DMS114 treated with DMSO at 0.1 percent for 48 hours (cell line): Measurements from ENCODE around the gene RCCD1.

Experiments
- DNase-seq: peaks from one replicate; lab custom pipeline; 2025; ENCODE audit not compliant: unreplicated experiment; lab: John Stamatoyannopoulos, UW

The RCCD1 gene

DNA sequence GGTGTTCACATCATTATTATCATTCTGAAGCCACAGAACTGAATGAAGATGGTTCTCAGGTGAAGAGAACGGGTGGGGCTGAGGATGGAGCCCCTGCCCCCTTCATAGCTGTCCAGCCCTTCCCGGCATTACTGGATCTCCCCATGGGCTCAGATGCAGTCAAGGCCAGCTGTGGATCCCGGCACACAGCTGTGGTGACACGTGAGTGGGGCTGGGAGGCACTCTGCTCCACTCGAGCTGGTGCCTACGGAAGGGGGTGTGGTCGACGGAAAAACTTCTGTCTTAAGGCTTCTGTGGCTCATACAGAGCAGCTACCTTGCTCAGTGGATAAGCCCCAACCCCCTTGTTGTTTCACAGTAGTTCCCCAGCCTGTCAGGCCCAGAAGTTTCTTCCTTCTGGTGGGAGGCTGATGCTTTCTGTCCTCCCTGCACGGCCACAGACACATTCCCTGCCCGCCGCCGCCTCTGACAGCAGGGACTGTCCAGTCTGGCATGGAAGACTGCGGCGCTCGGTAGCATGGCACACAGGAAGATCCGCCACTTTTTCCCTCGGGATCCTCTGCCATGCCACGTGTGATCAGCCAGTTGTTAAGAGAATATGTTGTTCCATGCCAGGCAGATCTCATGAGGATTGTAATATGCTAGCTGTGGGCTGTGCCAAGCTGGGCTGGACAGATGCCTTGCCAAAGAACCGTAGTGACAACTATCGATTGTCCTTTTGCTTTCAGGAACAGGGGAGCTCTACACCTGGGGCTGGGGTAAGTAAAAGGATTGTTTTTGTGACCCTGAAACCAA lies 5.8 kb downstream of the RCCD1 start:
- no peak for DNase-seq

DNA sequence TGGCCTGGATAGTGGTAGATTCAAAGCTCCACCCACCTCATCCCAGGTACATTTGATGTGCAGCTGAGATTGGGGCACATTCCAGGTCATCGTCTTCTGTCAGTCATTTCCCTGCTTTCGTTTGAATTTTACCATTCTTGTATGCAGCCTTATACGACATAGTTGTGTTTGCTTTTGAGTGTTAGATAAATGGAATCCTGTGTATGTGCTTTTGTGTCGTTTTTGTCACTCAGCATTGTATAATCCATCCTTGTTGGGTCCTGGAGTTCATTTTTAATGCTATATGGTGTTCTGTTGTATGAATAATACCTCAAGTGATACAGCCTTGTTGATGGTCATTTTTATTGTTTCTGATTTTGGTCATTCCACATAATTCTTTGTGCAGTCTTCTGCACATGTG lies 7.3 kb downstream of the RCCD1 start:
- no peak for DNase-seq

DNA sequence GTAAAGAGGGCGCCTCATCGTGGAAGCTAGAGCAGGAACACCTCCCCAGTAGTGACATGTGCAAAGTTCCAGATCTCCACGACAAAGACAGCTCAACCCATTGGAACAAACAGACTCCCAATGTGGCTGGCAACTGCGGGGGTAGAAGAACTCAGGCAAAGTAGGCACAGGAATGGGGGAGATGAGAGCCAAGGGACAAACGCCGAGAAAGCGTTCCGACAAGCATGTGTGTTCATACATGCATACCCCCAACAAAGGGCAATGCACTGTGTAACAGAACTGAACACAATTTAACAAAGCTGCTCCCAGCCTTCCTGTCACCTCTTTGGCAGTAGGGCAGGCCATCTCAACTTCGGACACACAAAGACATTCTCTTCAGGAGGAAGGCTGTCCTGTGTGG lies 11.6 kb downstream of the RCCD1 start:
- no peak for DNase-seq

DNA sequence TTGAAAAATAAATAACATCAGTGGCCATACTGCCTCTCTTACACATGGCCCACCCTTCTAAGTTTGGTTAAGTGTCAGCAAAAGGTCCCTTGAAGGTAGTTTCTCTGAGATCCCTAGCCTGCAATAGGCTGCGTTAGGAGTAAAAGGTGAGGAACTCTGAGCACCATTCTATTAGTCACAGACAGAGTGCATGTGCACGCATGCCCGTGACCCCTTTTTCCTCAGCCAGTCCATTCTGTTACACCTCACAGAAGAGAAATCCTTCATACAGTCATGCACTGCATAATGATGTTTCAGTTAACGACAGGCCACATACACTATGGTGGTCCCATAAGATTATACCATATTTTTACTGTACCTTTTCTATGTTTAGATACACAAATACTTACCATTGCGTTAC lies 12.5 kb downstream of the RCCD1 start:
- DNase-seq, result no peak

DNA sequence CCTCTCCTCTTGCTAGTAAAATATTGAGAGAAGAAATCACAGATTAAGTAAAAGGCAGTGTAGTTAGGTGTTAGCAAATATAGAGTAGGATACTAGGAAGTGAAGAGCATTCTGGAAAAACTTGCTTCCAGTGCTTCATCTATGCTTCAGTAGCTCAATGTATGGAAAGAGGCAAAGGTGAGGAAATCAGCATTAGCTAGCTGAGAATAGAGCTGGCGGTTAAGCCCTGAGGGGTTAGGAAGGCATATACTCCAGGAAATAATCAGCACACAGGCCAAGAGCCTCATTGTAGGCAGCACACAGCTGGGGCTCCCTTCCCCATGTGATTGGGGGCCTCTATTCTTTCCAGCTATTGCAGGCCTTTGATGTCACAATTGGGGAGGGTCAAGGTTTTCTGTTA lies 13.8 kb downstream of the RCCD1 start:
- DNase-seq, result no peak

DNA sequence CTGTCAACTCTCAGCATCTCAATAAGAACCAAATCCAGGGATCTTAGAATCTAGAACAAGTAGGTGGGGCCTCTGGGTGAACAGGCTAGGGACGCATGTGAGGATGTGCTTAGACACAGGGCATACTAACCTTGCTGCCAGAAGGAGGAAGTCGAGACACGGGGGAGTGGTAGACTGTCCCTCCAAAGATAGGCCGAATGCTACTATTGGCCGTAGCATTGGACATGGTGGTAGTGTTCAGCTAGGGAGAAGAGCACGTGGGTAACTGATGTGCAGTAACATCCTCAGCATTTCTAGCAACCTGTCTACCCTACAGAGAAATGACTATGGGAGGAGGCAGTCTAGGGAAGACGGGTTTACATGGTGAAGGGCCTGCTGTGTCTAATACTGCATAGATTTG lies 15.6 kb downstream of the RCCD1 start:
- no peak for DNase-seq

DNA sequence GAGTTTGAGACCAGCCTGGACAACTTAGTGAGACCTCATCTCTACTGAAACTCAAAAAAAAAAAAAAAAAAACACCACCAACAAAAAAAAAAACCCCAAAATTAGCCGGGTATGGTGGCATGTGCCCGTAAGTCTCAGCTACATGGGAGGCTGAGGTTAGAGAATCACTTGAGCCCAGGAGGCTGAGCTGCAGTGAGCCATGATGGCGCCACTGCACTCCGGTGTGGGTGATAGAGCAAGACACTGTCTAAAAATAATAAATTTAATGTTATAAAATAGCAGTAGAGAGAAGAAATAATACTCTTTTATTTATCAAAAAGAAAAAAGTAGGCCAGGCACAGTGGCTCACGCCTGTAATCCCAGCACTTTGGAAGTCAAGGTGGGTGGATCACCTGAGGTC lies 17.4 kb downstream of the RCCD1 start:
- no peak for DNase-seq

DNA sequence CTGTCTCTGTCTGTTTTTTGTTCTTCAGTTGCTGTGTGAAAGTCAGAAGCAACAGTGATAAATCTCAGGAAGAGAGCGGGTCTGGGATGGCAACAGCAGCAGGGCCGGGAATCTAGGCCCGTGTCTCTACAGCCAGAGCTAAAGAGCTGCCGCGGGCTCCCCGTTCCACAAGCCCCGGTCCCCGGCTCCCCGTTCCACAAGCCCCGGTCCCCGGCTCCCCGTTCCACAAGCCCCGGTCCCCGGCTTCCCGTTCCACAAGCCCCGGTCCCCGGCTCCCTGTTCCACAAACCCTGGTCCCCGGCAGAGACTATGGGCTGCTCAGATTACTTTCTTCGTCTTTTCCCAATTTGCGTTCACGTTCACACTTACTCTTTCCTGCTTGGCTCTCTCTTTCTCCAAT lies 19.5 kb downstream of the RCCD1 start:
- no peak for DNase-seq

DNA sequence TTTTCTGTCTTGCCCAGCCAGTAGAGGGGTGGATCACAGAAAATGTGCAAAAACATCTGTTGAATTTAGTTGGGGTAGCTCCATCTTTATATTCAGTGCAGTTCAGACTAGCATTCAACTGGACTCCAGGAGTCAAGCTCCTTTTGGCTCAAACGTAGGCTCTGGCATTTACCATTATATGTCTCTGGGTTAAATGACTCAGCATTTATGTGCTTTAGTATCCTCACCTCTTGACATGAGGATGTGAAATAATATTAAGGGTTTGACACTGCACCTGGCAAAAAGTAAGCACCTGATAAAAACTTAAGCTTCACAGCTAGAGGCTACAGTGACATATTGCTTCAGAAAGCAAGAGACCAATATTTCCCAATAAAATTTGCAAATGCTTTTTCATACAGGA lies 24.9 kb downstream of the RCCD1 start:
- DNase-seq, result no peak

DNA sequence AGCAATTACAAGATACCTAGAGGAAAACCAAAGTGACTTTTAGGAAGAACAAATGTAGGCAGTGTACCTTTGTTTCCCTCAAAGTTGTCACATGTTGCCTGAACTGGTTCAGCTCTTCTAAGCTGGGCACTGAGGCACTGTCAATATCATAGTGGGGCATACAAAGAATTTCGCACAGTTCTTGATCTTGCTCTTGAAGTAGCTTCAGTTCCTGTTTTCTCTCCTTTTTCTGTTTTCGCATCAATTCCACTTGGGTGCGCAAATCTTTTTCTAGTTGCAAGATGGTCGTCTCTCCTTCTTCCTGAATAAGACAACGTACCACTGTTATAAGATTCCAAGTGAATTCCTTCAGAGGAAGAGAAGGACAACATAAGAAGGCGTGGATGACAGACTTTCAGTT lies 27.0 kb downstream of the RCCD1 start:
- DNase-seq, result no peak

DNA sequence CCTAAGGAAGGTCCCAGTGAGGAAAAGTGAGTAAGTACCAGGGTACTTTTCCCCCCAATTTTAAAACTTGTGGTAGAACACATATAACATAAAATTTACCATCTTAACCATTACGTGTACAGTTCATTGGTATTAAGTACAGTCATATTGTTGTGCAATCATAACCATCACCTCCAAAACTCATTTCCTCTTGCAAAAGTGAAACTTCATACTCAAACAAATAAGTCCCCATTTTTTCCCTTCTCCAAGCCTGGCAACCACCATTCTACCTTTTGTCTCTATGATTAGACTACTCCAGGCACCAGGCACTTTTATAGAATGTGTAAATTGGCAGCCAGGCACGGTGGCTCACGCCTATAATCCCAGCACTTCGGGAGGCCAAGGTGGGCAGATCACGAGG lies 27.5 kb downstream of the RCCD1 start:
- DNase-seq, result no peak

DNA sequence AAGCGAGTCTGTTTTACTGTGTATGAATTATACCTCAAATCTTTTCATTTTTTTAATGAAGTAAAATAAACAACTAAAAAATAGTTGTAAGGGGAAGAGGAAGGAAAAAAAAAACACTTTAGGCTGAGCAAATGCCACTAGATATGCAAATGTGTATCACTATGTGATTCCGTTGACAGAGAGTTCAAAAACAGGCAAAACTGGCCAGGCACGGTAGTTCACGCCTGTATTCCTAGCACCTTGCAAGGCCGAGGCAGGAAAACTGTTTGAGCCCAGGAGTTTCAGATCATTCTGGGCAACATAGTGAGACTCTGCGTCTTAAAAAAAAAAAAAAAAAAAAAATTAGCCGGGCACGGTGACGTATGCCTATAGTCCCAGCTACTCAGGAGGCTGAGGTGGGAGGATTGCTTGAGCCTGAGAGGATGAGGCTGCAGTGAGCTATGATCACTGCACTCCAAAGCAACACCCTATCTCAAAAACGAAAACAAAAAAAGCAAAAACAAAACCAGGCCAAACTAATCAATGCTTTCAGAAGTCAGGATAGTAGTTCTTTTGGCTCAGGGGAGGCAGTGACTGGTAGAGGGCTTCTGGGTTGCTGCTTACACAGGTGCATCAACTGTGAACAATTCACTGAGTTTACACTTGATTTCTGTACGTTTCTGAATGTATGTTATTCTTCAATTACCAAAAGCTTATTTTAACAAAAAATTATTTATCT lies 32.3 kb downstream of the RCCD1 start:
- DNase-seq, result no peak

DNA sequence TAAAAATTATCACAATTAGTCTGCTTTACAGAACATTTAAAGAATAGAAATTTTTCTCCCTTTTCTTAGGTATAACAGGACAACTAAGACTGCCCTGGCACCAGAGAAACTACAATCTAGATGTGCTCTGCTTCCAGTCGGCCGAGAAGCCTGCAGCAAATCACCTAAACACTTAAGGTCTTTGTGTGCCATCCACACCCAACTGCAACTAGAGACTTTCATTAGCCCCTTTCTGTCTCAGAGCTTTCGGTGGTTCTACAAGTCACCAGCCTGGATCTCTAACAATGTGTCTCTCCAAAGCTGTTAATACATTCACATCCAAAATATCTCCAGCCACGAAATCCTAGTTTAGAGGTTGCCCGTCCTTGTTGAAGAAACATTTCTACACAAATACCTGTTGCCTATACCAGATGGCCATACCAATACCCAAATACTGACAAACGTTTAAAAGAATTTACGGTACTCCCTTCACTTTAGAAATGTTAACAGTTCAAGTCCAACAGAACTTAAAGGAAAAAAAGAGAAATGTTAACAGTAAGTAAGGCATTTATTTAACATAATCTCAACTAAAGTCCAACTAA lies 33.0 kb downstream of the RCCD1 start:
- no peak for DNase-seq

DNA sequence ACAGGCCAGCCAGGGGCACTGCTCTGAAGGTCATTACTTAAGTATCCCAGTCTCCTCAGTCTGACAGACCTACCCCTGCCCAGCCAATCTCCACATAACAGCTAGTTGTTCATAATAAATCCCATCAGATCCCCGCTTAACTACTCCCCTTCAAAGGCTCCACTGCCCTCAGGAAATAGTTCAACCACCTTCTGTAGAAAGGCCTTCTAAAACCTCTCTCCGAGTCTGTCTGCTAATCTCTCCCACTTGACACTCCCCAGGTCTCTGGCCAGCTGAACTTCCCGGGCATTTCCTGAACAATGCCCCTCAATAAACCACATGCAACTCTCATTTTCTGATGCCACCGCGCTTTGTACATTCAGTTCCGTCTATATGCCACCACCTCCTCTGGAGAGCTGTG lies 33.6 kb downstream of the RCCD1 start:
- DNase-seq, result no peak

DNA sequence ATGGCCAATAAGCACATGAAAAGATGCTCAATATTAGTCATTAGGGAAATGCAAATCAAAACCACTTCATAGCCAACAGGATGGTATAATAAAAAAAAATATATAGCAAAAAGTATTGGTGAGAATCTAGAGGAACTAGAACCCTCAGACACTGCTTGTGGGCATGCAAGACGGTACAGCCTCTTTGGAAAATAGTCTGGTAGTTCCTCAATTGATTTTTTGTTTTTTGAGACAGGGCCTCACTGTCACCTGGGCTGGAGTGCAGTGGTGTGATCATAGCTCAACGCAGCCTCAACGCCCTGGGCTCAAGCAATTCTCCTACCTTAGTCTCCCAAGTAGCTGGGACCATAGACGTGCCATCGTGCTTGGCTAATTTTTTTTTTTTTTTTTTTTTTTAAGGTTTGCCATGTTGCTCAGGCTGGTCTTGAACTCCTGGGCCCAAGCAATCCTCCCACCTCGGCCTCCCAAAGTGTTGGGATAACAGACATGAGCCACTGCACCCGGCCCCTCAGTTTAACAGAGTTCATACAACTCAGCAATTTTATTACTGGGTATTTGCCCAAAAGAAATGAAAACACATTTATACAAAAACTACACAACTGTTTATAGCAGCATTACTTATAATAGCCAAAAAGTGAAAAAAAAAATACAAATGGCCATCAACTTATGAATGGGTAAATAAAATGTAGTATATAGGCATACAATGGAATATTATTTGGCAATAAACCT lies 34.5 kb downstream of the RCCD1 start:
- DNase-seq, result no peak

DNA sequence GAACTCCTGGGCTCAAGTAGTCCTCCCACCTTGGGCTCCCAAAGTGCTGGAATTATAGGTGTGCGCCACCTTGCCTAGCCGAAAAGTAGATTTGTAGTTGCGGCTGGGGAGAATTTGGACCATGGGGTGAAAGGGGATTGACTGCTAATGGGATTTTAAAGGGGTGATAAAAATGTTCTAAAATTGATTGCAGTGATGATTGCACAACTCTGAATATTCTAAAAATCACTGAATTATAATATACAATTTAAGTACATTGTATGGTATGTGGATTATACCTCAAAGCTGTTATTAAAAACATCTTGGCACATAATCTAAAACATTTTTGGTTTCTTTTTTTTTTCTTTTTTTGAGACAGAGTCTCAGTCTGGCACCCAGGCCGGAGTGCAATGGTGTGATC lies 35.8 kb downstream of the RCCD1 start:
- DNase-seq, result no peak

DNA sequence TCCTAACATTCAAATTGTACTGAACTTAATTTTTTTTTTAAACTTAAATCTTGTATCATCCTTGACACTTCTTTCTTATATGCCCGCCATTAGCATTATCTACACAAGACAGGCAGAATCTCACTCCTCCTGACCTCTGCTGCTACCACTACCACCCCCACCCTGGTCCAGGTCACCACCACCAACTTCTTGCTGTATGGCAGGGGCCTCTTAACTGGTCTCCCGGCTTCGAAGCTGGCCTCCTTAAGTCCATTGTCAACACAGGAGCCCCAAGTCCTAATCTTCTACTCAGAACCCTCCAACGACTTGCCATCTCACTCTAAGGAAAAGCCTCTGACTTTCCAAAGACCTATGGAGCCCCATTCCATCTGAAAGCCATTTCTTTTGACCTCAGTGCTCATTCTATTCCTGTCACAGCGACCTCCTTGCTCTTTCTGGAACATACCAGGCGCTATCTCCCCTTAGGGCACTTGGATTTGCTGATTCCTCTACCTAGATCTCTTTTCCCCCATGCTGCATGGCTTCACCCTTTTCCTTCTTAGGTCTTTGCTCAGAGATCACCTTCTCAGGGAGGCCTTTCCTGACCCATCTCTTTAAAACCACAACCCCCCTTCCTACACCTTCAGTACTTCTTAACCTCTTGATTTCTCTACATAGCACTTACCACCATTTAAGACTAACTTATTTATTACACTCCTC lies 37.1 kb downstream of the RCCD1 start:
- DNase-seq, result no peak

DNA sequence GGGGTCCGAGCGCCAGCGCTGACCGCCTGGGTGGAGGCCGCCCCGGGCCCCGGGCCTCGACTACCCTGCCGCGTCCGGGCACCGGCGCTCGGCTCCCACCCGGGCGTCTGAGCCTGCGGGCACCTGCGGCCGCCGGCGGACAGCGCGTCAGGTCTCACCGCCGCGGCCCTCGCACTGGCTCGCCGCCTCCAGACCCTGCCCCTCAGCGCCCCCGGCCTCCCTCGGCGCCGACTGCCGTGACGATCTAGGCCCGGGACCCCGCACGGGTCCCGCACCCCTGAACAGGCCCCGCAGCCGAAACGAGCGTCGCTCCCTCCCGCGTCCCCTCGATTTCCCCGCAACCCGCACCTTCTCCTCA lies 39.4 kb downstream of the RCCD1 start:
- no peak for DNase-seq

DNA sequence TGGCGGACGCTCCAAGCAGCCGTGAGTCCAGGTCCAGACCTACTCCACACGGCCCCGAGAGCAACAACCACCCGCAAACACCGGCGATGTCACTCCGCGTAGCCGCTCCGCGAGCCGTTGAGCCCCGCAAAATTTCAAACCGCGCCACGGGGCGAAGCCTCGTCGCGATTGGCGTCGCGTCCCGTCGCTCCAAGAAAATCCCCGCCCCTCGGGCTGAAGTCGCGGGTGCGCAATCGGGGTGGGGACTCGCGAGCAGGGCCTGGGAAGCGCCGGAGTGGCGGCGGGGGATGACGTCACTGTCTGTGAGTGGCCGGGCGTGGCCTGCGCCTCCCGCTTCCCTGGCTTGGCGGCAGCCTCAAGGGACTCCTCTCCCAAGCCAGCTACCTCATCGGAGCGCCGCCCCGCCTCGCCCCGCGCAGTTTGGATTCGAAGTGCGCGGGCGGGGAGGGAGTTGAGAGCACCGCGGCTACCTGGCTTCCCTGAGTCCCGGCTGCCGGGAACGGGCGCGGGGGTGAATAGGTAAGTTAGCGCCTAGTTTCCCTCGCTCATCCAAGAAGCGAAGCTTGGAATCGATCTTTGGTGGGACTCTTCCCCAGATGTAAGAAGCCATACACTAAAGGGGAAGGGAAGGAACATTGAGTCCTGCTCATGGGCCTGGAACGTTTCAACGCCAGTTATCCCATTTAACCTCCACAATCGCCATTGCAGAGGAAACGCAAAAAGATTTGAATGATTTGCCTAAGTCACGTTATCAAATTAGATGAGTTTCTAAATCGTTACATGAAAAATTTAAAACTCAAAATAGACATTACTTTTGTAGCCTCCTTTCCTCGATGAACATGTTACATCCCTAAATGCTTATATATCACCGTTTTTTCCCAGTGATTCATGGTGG lies 40.0 kb downstream of the RCCD1 start, which contains the start of gene PRC1:
PRC1 (minus strand) TSS at position 119 of the 895 bp plus-strand sequence; CDS start at position 1, 118 bp downstream.
- peak; percentile 96 for DNase-seq

DNA sequence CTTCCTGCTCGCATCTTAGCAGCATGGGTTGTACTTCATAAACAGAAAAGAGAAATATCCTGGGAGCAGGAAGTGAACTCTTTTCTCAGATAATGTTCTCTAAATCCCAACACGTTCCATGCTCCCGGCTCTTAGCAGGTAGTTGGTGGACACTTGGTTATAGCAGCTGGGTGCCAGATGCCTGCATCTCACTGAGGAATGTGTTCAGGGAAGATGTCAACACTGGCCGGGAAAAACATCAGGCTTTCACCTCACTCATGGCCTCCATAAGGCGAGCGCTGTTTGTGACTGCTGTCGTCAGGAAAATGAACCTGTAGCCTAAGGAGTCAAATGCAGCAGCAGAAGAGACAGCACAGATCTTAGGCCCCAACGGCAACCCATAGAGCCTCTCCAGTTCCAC lies 44.1 kb downstream of the RCCD1 start:
- no peak for DNase-seq
